BJ (cell line): ENCODE results near the gene BPIFA3. TPM values are rescaled to one million over a fixed set of nuclear protein-coding genes. Genes with fewer than 3 reads are reported as not detected.

Experiments used
- CTCF ChIA-PET: fragments of 350-600 bp; formaldehyde crosslinking; extraction: SDS; loops from one replicate; lab custom pipeline; 2021; ENCODE audit warnings: antibody characterized with exemption, inconsistent platforms; lab: Yijun Ruan, JAX
- POLR2A ChIA-PET: fragments of 300-600 bp; sonication (Branson Sonifier 250); formaldehyde crosslinking; extraction: SDS; loops from one replicate; lab custom pipeline; 2021; ENCODE audit warnings: antibody characterized with exemption; lab: Charles Lee
- DNase-seq: peaks from one replicate; pipeline ENCODE4 v3.0.0-alpha.2; 2011; ENCODE audit warnings: low read depth
- H3K27me3 ChIP-seq: 2 replicates; pipeline ENCODE4 v1.6.0; 2011; ENCODE audit warnings: low read length; ENCODE audit not compliant: control insufficient read depth, insufficient read depth
- H3K36me3 ChIP-seq: 2 replicates; pipeline ENCODE4 v1.5.1; 2011; ENCODE audit warnings: low read length; ENCODE audit not compliant: control insufficient read depth, insufficient read depth
- H3K4me3 ChIP-seq: 2 replicates; pipeline ENCODE4 v1.5.1; 2011; ENCODE audit warnings: low read depth, mild to moderate bottlenecking, control low read depth, low read length
- polyA plus RNA-seq: library from polyadenylated mRNA; depleted of rRNA; stranded (reverse); fragments of >200 nt; gene quantifications from 2 replicates; pipeline ENCODE4 v1.2.3, GENCODE V29; 2011
- TF ChIP-seq, protein P1 (sequence below): IDR thresholded peaks from 2 replicates; pipeline ENCODE4 v1.5.1; 2011; ENCODE audit warnings: low read depth, mild to moderate bottlenecking, control low read depth, inconsistent platforms, low read length, moderate library complexity; ENCODE audit not compliant: insufficient read depth

Gene BPIFA3
- polyA plus RNA-seq, 1 experiment: not detected

DNA sequence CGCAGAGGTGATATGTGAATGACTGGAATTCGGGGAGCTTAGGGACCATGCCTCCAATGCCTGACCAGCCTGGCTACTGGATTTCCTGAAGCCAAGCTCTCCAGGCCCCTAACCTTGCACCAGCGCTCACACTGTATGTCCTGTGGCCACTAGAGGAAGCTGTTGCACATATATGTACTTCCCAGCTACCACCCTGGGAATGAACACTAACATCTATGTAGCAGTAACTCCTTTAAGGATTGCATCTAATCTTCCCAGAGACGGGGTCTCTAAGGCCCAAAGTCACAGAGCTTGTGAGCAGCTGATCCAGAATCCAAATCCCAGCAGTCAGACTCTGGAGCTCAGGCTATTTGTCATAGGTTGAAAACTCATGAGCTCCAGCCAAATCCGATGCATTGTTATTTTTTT, 45.5 kb downstream of the BPIFA3 start:
- POLR2A ChIA-PET: interaction anchor here (0.5 kb wide), 1 partner anchor 157 kb away, joined by 3 read pairs; no protein-coding TSS in a partner anchor
- CTCF ChIA-PET: interaction anchor here (0.7 to 1.5 kb wide), 8 partner anchors 9 to 37 kb away, joined by 3 to 9 read pairs (median 4); no protein-coding TSS in a partner anchor

DNA sequence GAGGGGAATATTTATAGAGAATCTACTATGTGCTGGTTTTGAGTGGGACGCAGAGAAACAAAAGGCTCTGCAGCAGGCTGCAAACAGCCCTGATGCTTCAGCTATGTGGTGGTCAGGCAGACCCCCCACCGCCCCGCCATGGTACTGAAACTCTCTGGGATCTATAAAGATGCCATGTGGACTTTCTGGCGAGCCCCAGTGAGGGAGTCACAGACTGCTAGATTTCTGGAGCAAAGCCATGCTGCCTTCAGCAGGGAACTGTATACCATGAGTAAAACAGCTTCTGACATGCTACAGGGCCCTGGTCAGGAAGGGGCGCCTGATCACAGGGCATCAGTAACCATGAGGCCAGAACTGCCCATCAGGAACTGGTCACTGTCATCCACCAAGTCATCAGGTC, 46.6 kb downstream of the BPIFA3 start:
- no peak for DNase-seq
- TF ChIP-seq, protein P1, sequence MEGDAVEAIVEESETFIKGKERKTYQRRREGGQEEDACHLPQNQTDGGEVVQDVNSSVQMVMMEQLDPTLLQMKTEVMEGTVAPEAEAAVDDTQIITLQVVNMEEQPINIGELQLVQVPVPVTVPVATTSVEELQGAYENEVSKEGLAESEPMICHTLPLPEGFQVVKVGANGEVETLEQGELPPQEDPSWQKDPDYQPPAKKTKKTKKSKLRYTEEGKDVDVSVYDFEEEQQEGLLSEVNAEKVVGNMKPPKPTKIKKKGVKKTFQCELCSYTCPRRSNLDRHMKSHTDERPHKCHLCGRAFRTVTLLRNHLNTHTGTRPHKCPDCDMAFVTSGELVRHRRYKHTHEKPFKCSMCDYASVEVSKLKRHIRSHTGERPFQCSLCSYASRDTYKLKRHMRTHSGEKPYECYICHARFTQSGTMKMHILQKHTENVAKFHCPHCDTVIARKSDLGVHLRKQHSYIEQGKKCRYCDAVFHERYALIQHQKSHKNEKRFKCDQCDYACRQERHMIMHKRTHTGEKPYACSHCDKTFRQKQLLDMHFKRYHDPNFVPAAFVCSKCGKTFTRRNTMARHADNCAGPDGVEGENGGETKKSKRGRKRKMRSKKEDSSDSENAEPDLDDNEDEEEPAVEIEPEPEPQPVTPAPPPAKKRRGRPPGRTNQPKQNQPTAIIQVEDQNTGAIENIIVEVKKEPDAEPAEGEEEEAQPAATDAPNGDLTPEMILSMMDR: no peak
- Histone ChIP-seq H3K36me3 (no peaks in the 10 kb centered on the region), H3K27me3 (no peaks in the 10 kb centered on the region; the same call in 1 of the 2 replicates), H3K4me3 (no peak overlapping the region)
- ChIA-PET POLR2A (no interaction called here), CTCF (no interaction called here)

More for the DNA sequence above, 45.5 kb downstream of the BPIFA3 start:
- Histone ChIP-seq H3K36me3 (no peaks in the 10 kb centered on the region), H3K27me3 (no peaks in the 10 kb centered on the region; the same call in 1 of the 2 replicates), H3K4me3 (no peak overlapping the region)
- DNase-seq: peak; percentile 1
- TF ChIP-seq, protein P1: peak; percentile 64

DNA sequence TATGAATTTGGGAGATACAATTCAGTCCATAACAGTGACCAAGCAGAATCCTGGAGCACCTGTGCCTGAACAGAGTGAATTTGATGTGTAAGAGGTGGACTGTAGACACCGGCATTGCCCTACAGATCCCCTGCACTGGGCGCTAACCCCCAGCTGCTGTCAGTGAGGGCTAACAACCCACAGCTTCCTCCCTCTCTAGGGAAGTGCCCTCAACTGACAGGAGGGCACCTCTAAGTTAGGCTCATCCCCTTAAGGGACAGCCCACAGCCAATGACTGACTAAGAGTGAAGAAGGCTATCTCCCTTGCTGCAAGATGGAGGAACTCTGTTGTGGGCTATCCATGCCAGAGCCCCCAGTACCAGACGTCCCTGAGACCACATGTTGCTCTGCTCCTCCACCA, 50.5 kb downstream of the BPIFA3 start:
- Histone ChIP-seq H3K27me3 (no peaks in the 10 kb centered on the region), H3K36me3 (no peaks in the 10 kb centered on the region), H3K4me3 (no peak overlapping the region)
- DNase-seq: no peak
- ChIA-PET POLR2A (no interaction called here), CTCF (no interaction called here)
- TF ChIP-seq, protein P1: no peak

DNA sequence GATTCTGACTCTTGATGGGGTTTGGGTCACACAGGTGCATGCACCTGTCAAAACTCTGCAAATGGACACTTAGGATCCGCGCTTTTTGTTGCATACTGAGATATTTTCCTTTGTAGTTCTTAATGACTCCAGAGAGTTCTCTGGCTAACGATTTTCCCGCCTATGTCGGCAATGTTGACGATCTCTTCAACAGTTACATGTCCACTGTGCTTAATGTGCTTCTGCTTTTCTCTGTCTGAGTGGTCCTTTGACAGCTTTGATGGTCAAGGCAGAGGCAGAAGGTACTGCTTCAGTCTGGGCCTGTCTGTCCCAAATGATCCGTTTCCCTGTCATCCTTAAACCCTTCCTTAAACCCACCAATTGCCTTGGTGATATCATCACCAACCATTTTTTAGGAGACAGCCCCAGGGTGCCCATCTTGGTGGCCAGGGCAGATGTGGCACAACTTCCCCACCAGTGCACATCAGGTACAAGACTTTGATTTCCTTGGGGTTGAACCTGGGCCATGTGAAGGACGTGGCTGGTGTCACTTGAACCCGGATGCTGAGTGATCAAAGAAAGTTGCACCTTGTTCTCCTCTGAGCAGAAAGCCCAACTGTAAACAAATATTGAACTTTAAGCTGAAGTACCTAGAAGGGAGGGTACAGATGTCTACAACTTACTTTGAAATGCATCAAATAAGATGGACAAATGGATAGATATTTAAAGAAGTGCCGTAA, 55.2 kb downstream of the BPIFA3 start:
- TF ChIP-seq, protein P1: no peak
- CTCF ChIA-PET: interaction anchor here (1.4 kb wide), 1 partner anchor 10 kb away, joined by 7 read pairs; no protein-coding TSS in a partner anchor
- no peak for DNase-seq

DNA sequence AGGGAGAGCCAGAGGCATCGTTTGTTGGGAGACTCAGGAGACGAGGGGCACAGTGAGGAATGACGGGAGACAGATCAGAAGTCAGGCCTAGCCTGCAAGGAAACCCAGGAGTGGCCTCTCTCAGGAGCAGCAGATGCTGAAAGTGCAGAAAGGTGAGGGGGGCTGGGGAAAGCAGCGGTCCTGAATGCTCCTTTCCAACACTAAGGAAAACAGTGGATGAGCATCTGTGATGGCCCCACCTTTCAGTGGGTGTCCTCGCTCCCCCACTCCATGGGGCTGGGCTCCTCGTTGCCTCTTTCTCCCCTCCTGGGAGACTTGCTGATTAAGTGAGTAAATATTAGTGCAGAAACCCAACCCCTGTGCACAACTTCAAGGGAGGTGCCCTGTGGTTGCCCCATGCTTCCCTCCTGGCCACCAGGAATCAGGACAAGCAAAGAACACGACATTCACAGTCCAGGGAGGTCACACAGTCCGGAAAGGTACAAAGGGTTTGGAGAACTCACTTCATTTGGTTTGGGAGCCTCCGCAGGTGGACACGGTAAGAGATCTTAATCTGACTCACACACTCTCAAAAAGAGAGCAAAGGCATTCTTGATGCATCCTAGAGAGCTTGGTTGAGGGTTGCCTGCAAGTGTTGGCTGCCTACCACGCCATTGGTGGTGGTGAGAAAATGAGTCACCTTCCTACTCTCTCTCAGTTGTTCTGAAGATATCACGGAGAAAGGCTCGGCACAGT, 56.1 kb downstream of the BPIFA3 start:
- TF ChIP-seq, protein P1: no peak
- Histone ChIP-seq H3K4me3 (no peak overlapping the region), H3K36me3 (no peaks in the 10 kb centered on the region), H3K27me3 (peaks cover 10% of the 10 kb centered on the region)
- ChIA-PET CTCF (no interaction called here), POLR2A (no interaction called here)
- DNase-seq: no peak

More for the DNA sequence above, 55.2 kb downstream of the BPIFA3 start:
- H3K4me3 ChIP-seq: no peak overlapping the region
- no peaks in the 10 kb centered on the region for H3K36me3 ChIP-seq
- POLR2A ChIA-PET: no interaction called here
- H3K27me3 ChIP-seq: peaks cover 5% of the 10 kb centered on the region
